ENCODE measurements around the gene ATXN1.
"Not testable (repeated sequence)": the region's sequence is repeated elsewhere in the genome, so short reads cannot be mapped to it uniquely, and the experiment has no call there.

ATXN1 gene

DNA sequence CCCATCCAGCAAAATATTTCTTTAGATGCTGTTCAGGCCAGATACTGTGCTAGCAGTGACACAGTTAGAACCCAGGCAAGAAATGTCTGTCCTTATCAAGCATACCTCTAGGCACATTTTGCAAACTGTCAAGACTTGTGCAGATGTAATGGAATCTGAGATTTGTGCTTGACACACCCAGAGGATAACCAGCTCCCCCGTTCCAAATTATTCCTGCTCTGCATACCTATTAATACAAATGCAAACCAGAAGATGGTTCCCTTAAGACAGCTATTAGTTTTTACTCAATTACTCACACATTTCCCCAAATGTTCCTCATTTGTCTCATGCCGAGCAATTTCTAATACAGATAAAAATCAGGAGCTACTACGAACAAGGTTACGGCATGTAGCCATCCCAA lies 40.4 kb downstream of the ATXN1 start:
- DNase-seq (ENCODE audit: low read depth in 2 of 2) = no peak

DNA sequence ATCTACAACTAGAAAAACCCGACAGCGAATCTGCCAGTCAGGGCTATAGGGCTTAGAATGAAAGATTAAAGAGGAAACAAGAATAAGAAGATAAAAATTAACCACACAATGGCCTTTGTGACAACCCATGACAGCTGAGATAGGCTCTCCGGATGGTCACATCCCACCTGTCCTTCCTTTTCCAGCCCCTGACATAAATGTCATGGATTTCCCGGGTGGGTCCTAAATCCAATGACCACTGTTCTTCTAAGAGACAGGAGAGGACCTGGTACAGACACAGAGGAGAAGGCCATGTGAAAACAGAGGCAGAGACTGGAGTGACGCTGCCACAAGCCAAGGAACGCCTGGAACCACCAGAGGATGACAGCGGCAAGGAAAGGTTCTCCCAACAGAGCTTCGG lies 41.8 kb downstream of the ATXN1 start:
- no peak for DNase-seq (ENCODE audit: low read depth in 2 of 2)

DNA sequence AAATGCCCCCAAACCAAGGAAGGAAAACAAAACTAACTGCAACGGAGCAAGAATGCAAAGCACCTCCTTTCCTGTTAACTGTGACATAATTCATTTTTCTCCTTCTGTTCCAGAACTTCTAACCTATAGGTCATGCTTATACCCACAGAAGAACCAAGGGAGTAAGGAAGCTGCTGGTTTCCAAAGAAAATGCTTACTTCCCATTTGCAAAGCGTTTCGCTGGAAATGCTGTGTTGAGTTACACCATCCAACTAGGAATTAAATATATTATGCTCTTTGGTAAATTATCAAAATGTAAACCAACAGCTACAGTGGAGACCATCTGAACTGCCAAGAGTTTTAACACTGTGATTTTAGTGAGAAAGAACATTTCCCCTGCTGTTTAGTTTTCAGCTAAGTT lies 42.9 kb downstream of the ATXN1 start:
- no peak for DNase-seq (ENCODE audit: low read depth in 2 of 2)

DNA sequence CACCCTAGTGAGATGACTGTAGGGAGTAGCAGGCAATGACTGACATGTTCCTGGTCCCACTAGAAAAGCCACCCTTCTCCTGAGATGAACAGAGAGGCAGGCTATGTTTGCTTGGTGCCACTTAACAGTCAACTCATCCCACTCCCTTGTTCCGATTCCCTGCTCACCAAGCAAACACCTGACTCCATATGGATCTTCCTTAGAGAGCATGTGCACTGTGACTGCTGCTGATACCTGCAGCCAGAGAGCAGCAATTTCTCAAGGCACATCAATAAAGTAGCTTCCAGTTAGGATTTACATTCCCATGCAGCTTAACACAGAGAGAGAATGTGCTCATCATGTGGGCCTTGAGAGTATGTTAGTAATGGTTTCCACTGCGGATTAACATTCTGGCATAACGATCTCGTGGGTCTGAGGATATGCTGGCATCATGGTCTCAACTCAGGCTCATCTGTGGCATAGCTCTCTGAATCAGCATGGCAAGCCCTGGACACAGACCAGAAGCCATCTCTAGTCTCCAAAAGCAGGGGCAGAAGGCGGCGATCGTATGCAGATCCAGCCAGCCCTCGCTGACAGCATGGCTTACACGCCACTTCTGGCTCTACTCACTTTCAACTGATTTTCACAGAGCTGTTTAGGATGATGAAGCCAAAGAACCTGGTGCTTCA lies 43.9 kb downstream of the ATXN1 start:
- DNase-seq (ENCODE audit: low read depth in 2 of 2) = no peak

DNA sequence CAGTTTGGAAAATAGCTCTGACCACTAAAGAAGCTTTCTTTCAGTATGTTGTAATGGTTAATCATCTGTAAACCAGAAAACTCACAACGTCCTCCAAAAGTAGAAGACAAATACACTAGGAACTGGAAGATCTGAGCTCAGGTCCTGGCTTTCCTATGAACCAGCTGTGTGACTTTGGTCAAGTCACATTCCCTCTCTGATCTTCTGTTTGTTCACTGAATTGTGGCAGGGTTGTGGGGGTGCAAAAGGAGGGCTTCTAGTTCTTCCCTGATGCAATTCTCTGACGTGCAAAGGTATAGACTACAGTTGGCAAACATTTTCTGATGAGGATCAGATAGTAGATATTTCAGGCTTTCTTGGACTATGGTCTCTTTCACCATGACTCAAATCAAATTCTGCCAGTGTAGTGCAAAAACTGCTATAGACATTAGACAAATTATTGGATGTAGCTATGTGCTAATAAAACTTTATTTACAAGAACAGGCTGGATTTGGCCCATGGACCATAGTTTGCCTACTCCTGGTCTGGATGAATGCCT lies 44.9 kb downstream of the ATXN1 start:
- DNase-seq (ENCODE audit: low read depth in 2 of 2) = no peak

DNA sequence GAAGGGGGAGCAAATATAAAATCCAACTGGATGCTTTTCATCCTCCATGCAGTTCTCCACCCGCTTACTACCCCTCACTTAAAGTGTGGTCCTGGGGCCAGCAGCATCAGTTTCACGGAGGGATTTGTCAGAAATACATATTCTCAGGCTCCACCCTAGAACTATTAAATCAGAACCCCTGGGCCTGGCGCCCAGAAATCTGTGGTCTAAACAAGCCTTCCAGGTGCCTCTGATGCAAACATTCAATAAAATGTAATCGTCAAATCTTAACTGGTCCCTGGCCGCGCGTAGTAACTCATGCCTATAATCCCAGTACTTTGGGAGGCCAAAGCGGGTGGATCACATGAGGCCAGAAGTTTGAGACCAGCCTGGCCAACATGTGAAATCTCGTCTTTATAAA lies 47.7 kb downstream of the ATXN1 start:
- DNase-seq (ENCODE audit: low read depth in 2 of 2) = no peak

DNA sequence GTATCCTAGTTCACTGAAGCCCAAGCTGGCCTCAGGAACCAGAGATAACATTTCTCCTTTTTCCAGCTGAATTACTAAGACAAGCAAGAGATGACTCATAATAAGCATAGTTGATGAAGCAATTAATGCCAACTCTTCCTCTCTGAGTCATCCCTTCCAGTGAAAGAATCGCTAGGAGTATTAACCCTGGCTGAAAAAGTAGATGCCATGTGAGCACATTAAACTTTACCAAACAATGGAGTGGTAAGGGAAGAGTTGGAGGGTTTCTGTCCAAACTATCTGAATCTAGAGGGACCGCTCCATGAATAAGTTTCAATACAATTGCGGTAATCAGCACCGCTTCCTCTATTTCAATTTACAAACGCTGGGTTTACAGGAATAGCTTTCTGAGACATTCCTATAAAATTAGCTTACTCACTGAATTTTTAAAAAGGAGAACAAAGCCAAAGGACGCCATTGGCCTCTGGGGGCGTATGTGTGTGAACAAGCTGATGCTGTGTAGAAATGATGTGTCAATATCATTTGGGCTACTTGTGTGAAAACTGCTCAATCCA lies 48.3 kb downstream of the ATXN1 start:
- DNase-seq (ENCODE audit: low read depth in 2 of 2) = peak; percentile 73 to 75

DNA sequence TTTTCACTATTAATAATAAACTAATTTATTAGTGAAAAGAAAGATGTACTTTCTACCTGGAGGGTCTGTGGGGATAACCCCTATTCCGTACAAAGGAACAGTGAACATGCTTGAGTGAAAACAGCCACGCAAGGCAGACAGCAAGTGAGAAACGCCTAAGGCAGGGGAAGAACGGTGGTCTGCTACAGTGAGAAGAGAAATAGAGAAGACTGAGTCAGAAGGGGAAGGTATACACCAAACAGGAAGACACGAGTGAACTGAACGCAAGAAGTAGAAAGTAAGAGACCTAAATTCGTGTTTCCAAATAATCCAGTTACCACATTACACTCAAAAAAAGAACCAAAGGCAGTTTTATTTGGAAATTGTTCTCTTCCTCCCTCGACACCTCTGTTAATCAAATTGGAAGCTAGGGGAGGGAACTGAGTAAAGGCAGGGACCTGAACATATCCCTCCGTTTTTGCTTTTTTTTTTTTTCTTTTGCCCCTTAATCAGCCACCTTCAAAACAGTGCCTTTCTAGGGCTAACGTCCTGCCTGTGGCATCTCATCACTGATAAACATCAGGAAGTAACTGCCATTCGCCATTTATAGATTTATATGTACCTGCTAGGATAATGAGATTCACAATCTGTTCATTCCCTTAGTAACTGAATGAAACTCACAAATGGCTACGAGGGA lies 48.9 kb downstream of the ATXN1 start:
- DNase-seq (ENCODE audit: low read depth in 2 of 2) = no peak

DNA sequence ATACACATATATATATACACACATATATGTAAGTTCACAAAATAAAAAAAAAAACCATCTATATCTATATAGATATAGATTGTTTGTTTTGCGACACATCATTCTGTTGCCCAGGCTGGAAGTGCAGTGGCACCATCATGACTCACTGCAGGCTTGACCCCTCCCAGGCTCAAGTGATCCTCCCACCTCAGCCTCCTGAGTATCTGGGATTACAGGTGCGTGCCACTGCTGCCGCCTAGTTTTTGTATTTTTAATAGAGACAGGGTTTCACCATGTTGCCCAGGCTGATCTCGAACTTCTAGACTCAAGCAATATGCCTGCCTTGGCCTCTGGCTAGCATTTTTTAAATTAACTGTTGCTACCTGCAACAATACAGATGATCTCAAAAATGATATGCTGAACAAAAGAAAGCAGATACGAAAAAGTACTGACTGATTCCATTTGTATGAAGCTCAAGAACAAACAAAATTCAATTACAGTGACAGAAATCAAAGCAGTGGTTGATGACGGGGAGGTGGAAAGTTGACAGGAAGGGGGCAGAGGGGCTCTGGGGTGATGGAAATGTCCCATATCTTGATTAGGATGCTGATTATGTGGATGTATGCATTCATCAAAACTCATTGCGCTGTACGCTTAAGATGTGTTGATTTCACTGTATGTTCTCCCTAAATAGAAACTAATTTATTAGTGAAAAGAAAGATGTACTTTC lies 49.6 kb downstream of the ATXN1 start:
- DNase-seq (ENCODE audit: low read depth in 2 of 2) = no peak

DNA sequence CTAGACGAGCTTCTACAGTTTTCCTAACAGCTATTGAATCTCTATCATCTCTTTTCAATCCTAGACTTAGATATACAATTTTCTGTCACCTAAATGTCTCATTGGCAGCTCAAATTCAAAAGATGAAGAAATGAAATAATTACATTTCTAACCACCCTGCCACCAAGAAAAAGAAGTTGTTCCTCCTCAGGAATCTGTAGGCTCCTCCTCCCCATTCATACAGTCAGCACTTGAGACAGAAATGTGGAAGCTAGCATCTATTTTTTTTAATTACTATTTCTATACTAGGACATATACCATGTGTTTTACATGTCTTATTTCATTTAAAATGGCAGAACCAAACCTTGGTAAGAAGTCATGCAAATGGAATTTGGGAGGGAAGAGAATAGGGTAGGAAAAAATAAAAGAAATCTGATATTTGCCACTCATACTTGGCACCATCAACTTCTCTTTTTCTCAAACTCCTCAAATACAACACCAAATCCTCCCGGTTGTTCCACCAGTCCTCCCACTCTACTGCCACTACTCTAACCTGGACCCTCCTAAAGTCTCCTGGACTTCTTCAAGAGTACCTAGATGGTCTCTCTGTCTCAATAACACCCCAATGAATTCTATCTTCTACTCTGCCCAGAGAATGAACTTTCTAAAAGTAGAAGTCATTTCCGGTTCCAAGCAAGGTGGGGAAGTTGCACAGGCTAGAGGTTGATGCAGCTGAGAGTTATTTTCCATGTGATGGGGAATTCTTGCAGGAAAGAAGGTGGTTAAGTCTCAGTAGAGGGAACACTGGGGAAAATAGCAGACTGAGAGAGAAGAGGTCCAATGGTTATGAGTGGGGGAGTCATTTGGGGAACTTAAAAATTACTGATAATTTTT lies 54.1 kb downstream of the ATXN1 start:
- no peak for DNase-seq (ENCODE audit: low read depth in 2 of 2)

DNA sequence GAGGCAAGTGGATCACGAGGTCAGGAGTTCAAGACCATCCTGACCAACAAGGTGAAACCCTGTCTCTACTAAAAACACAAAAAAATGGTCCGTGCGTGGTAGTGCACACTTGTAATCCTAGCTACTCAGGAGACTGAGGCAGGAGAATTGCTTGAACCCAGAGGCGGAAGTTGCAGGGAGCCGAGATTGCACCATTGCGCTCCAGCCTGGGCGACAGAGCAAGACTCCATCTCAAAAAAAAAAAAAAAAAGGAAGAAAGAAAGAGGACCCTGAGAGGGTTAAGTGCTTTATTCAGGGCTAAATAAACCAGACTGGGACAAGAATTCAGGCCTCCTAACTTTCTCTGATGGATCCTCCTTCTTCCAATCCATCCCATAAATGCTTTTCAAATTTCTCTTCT lies 54.8 kb downstream of the ATXN1 start:
- DNase-seq (ENCODE audit: low read depth in 2 of 2) = not testable (repeated sequence)

DNA sequence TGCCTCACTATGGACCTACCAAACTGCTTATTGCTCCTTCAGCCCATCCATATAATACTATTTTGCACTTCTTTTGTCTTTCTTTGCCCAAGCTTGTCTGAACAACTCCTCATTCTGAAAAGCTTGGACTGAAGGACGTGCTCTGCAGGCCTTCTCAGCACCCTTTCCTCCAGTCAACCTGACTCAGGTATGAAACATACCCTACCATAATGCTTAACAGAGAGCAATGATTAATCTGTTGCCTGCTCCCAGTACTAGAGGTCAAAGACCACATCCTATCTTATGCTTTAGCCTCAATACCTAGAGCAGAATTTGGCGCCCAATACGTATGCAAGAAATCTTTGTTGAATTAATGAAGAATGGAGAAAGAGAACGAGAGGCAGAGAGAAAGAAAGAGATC lies 55.2 kb downstream of the ATXN1 start:
- no peak for DNase-seq (ENCODE audit: low read depth in 2 of 2)

DNA sequence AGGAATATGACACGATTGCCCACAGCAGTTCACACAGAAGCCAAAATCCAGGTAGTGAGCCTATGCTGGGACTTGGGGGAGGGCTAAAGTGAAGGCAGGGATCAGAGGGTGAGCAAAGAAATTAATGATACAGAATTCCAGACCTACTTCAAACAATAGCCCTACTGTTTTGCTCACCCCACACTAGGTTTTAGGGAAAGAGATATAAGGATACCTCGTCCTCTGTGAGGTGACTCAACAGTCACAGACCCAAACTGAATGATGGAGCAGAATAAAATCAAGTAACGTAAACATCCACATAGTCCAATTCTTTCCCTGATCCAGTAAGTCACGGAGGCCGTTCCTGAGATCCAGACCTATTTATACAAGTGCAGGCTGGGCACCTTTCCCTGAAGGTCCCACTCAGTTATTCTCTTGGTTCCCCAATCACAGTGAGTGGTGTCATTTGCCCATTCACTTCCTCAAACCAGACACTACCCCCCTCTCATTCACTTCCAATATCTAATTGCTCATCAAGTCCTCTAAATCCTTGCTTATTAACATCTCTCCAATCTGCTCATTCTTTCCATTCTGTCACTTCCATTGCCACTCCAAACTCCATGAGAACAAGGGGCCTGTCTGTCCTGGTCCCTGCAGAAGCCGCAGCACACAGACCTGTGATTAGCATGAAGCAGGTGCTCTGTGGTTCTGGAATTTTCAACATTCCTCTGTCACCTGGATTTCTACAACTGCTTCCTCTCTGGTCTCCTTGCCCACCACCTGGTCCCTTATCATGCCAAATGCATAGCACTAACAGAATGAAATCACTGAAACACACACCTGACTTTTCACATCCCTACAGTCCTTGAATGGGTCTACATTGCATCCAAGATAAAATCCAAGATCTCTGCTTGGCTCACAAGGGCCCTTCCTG lies 55.9 kb downstream of the ATXN1 start:
- DNase-seq (ENCODE audit: low read depth in 2 of 2) = no peak

DNA sequence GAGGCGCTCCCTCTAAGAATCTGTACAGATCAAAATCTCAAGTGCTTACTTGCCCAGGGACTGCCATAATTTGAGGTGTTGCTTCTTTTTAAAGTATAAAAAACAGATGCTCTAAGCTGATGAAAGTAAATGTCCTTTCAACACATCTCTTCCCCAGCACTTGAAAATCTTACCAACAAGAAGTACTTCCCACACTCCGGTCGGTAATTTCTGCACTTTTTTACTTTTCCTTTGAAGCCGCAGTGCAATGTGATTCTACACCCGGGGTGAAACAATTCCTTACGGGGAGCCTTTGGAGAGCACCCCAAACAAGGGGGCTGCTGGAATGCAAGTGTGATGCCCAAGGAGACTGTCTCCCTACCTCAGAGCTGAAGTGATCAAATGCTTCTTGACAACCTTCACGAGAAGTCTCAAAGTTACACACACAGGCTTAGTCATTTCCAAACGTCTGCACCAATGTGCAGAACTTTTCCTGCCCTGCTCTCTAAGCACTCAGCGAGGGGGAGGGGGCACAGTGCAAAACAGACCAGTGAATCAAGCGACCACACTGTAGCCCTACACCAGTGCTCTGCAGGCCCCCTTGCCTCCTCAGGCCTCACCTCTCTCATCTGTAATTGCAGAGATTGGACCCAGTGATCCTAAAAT lies 56.7 kb downstream of the ATXN1 start:
- no peak for DNase-seq (ENCODE audit: low read depth in 2 of 2)

DNA sequence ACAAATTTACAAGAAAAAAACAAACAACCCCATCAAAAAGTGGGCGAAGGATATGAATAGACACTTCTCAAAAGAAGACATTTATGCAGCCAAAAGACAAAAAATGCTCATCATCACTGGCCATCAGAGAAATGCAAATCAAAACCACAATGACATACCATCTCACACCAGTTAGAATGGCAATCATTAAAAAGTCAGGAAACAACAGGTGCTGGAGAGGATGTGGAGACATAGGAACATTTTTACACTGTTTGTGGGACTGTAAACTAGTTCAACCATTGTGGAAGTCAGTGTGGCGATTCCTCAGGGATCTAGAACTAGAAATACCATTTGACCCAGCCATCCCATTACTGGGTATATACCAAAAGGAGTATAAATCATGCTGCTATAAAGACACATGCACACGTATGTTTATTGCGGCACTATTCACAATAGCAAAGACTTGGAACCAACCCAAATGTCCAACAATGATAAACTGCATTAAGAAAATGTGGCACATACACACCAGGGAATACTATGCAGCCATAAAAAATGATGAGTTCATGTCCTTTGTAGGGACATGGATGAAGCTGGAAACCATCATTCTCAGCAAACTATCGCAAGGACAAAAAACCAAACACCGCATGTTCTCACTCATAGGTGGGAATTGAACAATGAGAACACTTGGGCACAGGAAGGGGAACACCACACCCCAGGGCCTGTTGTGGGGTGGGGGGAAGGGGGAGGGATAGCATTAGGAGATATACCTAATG lies 58.5 kb downstream of the ATXN1 start:
- DNase-seq (ENCODE audit: low read depth in 2 of 2) = not testable (repeated sequence)

DNA sequence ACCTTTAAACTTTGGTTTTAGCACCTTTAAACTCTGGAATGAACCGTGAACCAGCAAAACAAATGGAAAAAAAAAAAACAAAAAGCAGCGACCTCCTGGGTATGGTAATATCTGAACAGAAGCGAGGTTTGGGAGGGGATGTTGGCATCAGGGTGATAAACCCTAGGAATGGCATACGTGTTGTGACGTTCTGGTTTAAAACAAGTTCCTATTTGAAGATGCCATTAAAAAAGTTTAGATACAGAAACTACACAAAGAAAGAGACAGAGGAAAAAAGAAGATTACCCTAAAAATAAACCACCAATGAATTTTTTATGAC lies 60.4 kb downstream of the ATXN1 start:
- DNase-seq (ENCODE audit: low read depth in 2 of 2) = no peak

DNA sequence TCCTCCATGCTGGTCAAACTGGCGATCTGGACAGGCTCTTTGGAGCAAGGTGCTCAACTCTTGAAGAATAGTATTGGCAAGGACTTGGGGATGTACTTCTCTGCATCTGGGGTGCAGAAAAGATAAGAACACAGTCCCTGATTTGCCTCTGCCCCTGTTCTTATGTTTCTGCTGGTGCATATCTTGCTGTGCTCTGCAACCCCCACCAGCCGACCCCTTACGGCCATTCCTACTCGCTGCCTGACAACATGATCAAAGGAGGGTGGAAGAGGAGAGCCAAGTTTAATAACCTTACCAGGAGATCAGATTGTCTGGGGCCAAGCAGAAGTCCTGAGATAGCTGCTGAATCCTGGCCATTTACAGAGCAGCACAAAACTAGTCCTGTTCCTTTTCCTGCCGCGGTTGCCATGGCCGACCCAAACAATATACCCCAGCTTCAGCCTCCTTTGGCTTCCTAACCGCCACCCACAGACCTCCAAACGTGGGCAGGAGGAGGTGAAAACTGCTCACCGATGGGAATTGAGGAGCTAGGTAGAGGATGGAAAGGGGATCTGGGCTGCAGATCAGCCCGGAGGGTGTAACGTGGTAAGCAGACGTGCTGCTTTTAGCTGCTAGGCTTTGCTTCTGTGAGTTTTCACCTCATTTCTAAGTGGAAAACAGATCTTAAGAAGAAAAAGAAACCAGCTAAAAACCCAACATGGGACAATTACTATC lies 60.9 kb downstream of the ATXN1 start:
- no peak for DNase-seq (ENCODE audit: low read depth in 2 of 2)

DNA sequence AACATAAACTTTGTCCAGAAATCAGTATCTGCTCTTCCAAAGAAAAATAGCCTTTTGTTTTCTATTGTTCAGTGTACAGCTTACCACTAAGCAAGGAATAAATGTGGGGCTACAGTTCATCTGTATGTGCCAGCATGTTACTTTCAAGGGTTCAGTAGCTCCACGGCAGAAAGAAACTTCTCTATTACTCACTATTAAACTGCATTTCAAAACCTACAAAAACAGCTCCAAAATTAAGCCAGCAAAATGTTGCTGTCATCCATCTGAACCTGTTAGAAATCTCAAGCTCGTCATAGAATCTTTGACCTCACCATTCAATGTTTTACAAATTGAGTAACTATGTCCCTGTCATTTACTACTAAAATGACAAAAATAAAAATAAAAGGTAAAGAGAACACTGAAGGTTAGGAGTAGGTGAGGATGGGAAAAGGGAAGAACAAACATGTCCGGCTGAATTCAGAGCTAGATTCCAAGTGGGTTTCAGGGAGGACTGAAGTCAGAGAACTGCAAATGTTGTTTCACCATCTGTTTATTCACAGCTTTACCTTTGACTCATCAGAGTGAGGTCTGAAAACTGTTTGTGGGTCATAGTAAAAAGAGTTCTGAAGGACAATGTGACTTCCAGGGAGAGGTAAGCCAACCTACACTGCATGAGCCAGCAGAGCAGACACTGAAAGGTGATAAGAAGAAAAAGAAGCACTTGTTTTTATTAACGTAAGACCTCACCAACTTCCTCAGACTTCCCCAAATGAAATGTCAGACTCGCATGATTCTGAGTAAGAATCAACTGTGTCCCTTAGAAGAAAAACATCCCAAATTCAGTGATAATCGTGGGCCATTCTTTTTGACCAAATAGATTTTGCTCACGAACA lies 62.0 kb downstream of the ATXN1 start:
- no peak for DNase-seq (ENCODE audit: low read depth in 2 of 2)

Measured in fibroblast of skin of left biceps (primary cell).